HG03196 (cell line): ENCODE data around the gene ZBTB32.

ENCODE experiments used
- ATAC-seq: cut with Tn5 transposase; IDR thresholded peaks from one replicate; pipeline ENCODE4 v1.9.1; 2021; ENCODE audit not compliant: unreplicated experiment

The ZBTB32 gene

GRCh38 chr19:35693835-35694599, 10.3 kb upstream of the ZBTB32 start:
- ATAC-seq = peak; percentile 86

GRCh38 chr19:35695895-35696422, 8.4 kb upstream of the ZBTB32 start:
- ATAC-seq = no peak

- no peak for ATAC-seq
These were observed 7.5 kb upstream of the ZBTB32 start for GRCh38 chr19:35696835-35697234.

- ATAC-seq = peak; percentile 94
These were observed 1.9 kb upstream of the ZBTB32 start for GRCh38 chr19:35702223-35703012.

GRCh38 chr19:35703343-35703742, 1.0 kb upstream of the ZBTB32 start:
- ATAC-seq = no peak

- ATAC-seq = no peak
These were observed 4.0 kb downstream of the ZBTB32 start for GRCh38 chr19:35708391-35708790.

GRCh38 chr19:35710784-35711723, 6.7 kb downstream of the ZBTB32 start:
- ATAC-seq = peak; percentile 28

- no peak for ATAC-seq
These were observed 8.5 kb downstream of the ZBTB32 start for GRCh38 chr19:35712567-35713505.

GRCh38 chr19:35713506-35713850, 9.1 kb downstream of the ZBTB32 start:
- ATAC-seq = no peak

- ATAC-seq = no peak
These were observed 9.6 kb downstream of the ZBTB32 start for GRCh38 chr19:35713904-35714495.

- ATAC-seq = no peak
These were observed 10.4 kb downstream of the ZBTB32 start for GRCh38 chr19:35714601-35715354.

- ATAC-seq = no peak
These were observed 11.0 kb downstream of the ZBTB32 start for GRCh38 chr19:35715355-35715809.

GRCh38 chr19:35715981-35716800, 11.8 kb downstream of the ZBTB32 start:
- ATAC-seq = no peak

- peak; percentile 50 for ATAC-seq
These were observed 12.7 kb downstream of the ZBTB32 start for GRCh38 chr19:35716801-35717664.

GRCh38 chr19:35717665-35718344, 13.4 kb downstream of the ZBTB32 start, which contains the start of gene KMT2B:
Gene KMT2B, plus strand, starts transcription at chr19:35718003. Its CDS starts 16 bp downstream, at chr19:35718019.
- no peak for ATAC-seq

GRCh38 chr19:35718345-35719041, 14.1 kb downstream of the ZBTB32 start:
- ATAC-seq = no peak
